Measurements from ENCODE around the gene CAMK1G.

Gene CAMK1G

GRCh38 chr1:209565759-209566678 lies 17.5 kb upstream of the CAMK1G start:
- peak; percentile 68 for DNase-seq

GRCh38 chr1:209567698-209568175 lies 15.8 kb upstream of the CAMK1G start:
- DNase-seq = no peak

- peak; percentile 70 for DNase-seq
These were observed 13.9 kb upstream of the CAMK1G start for GRCh38 chr1:209569455-209570207.

GRCh38 chr1:209570743-209571142 lies 12.8 kb upstream of the CAMK1G start:
- no peak for DNase-seq

GRCh38 chr1:209576392-209577197 lies 6.9 kb upstream of the CAMK1G start:
- DNase-seq = peak; percentile 62

- DNase-seq = no peak
These were observed 6.2 kb upstream of the CAMK1G start for GRCh38 chr1:209577346-209577745.

GRCh38 chr1:209580577-209580976 lies 2.9 kb upstream of the CAMK1G start:
- DNase-seq = no peak

- no peak for DNase-seq
These were observed 738 bp downstream of the CAMK1G start for GRCh38 chr1:209584231-209584672.

- no peak for DNase-seq
These were observed 1.7 kb downstream of the CAMK1G start for GRCh38 chr1:209585197-209585596.

GRCh38 chr1:209585672-209586071 lies 2.2 kb downstream of the CAMK1G start:
- no peak for DNase-seq

- DNase-seq = no peak
These were observed 2.8 kb downstream of the CAMK1G start for GRCh38 chr1:209586221-209586740.

GRCh38 chr1:209587789-209588188 lies 4.3 kb downstream of the CAMK1G start:
- no peak for DNase-seq

- DNase-seq = no peak
These were observed 5.9 kb downstream of the CAMK1G start for GRCh38 chr1:209589440-209589839.

- no peak for DNase-seq
These were observed 6.3 kb downstream of the CAMK1G start for GRCh38 chr1:209589863-209590262.

GRCh38 chr1:209590405-209590804 lies 6.9 kb downstream of the CAMK1G start:
- no peak for DNase-seq

GRCh38 chr1:209593747-209594146 lies 10.2 kb downstream of the CAMK1G start:
- DNase-seq = no peak

GRCh38 chr1:209594440-209594839 lies 10.9 kb downstream of the CAMK1G start:
- DNase-seq = no peak

GRCh38 chr1:209595028-209595427 lies 11.5 kb downstream of the CAMK1G start:
- no peak for DNase-seq

GRCh38 chr1:209595599-209596285 lies 12.2 kb downstream of the CAMK1G start:
- no peak for DNase-seq

GRCh38 chr1:209597499-209597898 lies 14.0 kb downstream of the CAMK1G start:
- no peak for DNase-seq

GRCh38 chr1:209598227-209598626 lies 14.7 kb downstream of the CAMK1G start:
- DNase-seq = no peak

- no peak for DNase-seq
These were observed 17.0 kb downstream of the CAMK1G start for GRCh38 chr1:209600541-209600940.
